ENCODE results near the gene EDARADD.
"Not testable (repeated sequence)": the region's sequence is repeated elsewhere in the genome, so short reads cannot be mapped to it uniquely, and the experiment has no call there.

EDARADD gene

GRCh38 chr1:236393681-236394481, at the start of gene EDARADD:
EDARADD (plus strand) TSS chr1:236394286; CDS start chr1:236394445, 159 bp downstream.
- H3K9ac ChIP-seq (ENCODE audit: insufficient read length, low read depth): peak within 1 kb of the TSS; percentile 95
- TF ChIP-seq SUZ12 (IDR thresholded peaks at IDR 0.05; ENCODE audit: extremely low read depth, insufficient read depth, insufficient read length): no peak
- TF ChIP-seq ZNF274 (IDR thresholded peaks at IDR 0.05; ENCODE audit: low read depth, low read length): no peak
- no peak for TF ChIP-seq YY1 (IDR thresholded peaks at IDR 0.05; ENCODE audit: insufficient read depth, insufficient read length)
- H3K36me3 ChIP-seq (ENCODE audit: insufficient read depth, insufficient read length, low read length): no peaks in the 10 kb centered on the region
- H3K27me3 ChIP-seq (ENCODE audit: insufficient read depth, insufficient read length): peaks cover 41% of the 10 kb centered on the region
- no peak for DNase-seq (ENCODE audit: low read depth, low spot score)
- H3K4me1 ChIP-seq (ENCODE audit: insufficient read depth, insufficient read length): peaks cover 2% of the 10 kb centered on the region
- no peaks in the 10 kb centered on the region for H3K9me3 ChIP-seq (ENCODE audit: insufficient read depth, low read length)
- peak within 1 kb of the TSS; percentile 92 for H3K4me3 ChIP-seq (ENCODE audit: insufficient read length, low read depth)

- Histone ChIP-seq H3K27me3 (ENCODE audit: insufficient read depth, insufficient read length) (no peaks in the 10 kb centered on the region), H3K9ac (ENCODE audit: insufficient read length, low read depth) (no peak overlapping the region), H3K4me1 (ENCODE audit: insufficient read depth, insufficient read length) (peaks cover 2% of the 10 kb centered on the region), H3K36me3 (ENCODE audit: insufficient read depth, insufficient read length, low read length) (no peaks in the 10 kb centered on the region), H3K4me3 (ENCODE audit: insufficient read length, low read depth) (no peak overlapping the region), H3K9me3 (ENCODE audit: insufficient read depth, low read length) (no peaks in the 10 kb centered on the region; the same call in 1 of the 2 replicates)
- no peak for DNase-seq (ENCODE audit: low read depth, low spot score)
- TF ChIP-seq SUZ12 (IDR thresholded peaks at IDR 0.05; ENCODE audit: extremely low read depth, insufficient read depth, insufficient read length): no peak
- no peak for TF ChIP-seq YY1 (IDR thresholded peaks at IDR 0.05; ENCODE audit: insufficient read depth, insufficient read length)
- no peak for TF ChIP-seq ZNF274 (IDR thresholded peaks at IDR 0.05; ENCODE audit: low read depth, low read length)
Observed at GRCh38 chr1:236345728-236346127, 48.4 kb upstream of the EDARADD start.

- no peaks in the 10 kb centered on the region; the same call in 1 of the 2 replicates for H3K9me3 ChIP-seq (ENCODE audit: insufficient read depth, low read length)
- H3K36me3 ChIP-seq (ENCODE audit: insufficient read depth, insufficient read length, low read length): no peaks in the 10 kb centered on the region
- no peak overlapping the region for H3K9ac ChIP-seq (ENCODE audit: insufficient read length, low read depth)
Observed at GRCh38 chr1:236348071-236348470, 46.0 kb upstream of the EDARADD start.

DNA sequence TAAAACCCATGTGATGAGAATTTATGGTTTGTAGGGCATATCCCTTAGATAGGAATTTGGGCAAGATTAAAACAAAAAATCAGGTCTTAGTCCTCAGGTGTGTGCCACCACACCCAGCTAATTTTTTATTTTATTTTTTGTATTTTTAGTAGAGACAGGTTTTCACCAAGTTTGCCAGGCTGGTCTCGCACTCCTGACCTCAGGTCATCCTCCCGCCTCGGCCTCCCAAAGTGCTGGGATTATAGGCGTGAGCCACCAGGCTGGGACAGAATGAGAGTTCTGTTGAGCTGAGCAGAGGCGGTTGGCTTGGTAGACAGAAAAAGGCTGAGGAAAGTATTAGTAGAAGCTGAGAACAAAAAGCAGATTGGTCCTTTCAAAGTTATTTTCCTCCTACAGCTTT, 43.8 kb upstream of the EDARADD start:
- no peak overlapping the region for H3K4me3 ChIP-seq (ENCODE audit: insufficient read length, low read depth)
- H3K4me1 ChIP-seq (ENCODE audit: insufficient read depth, insufficient read length): no peaks in the 10 kb centered on the region
- H3K27me3 ChIP-seq (ENCODE audit: insufficient read depth, insufficient read length): no peaks in the 10 kb centered on the region
- no peaks in the 10 kb centered on the region for H3K36me3 ChIP-seq (ENCODE audit: insufficient read depth, insufficient read length, low read length)
- no peak overlapping the region for H3K9ac ChIP-seq (ENCODE audit: insufficient read length, low read depth)
- no peak for DNase-seq (ENCODE audit: low read depth, low spot score)
- TF ChIP-seq ZNF274 (IDR thresholded peaks at IDR 0.05; ENCODE audit: low read depth, low read length): no peak
- TF ChIP-seq YY1 (IDR thresholded peaks at IDR 0.05; ENCODE audit: insufficient read depth, insufficient read length): no peak
- TF ChIP-seq SUZ12 (IDR thresholded peaks at IDR 0.05; ENCODE audit: extremely low read depth, insufficient read depth, insufficient read length): no peak
- H3K9me3 ChIP-seq (ENCODE audit: insufficient read depth, low read length): no peaks in the 10 kb centered on the region; the same call in 1 of the 2 replicates

More at GRCh38 chr1:236348071-236348470, 46.0 kb upstream of the EDARADD start:
- TF ChIP-seq SUZ12 (IDR thresholded peaks at IDR 0.05; ENCODE audit: extremely low read depth, insufficient read depth, insufficient read length) (no peak), YY1 (IDR thresholded peaks at IDR 0.05; ENCODE audit: insufficient read depth, insufficient read length) (no peak), ZNF274 (IDR thresholded peaks at IDR 0.05; ENCODE audit: low read depth, low read length) (no peak)
- Histone ChIP-seq H3K27me3 (ENCODE audit: insufficient read depth, insufficient read length) (no peaks in the 10 kb centered on the region), H3K4me3 (ENCODE audit: insufficient read length, low read depth) (no peak overlapping the region), H3K4me1 (ENCODE audit: insufficient read depth, insufficient read length) (peaks cover 2% of the 10 kb centered on the region)
- no peak for DNase-seq (ENCODE audit: low read depth, low spot score)

DNA sequence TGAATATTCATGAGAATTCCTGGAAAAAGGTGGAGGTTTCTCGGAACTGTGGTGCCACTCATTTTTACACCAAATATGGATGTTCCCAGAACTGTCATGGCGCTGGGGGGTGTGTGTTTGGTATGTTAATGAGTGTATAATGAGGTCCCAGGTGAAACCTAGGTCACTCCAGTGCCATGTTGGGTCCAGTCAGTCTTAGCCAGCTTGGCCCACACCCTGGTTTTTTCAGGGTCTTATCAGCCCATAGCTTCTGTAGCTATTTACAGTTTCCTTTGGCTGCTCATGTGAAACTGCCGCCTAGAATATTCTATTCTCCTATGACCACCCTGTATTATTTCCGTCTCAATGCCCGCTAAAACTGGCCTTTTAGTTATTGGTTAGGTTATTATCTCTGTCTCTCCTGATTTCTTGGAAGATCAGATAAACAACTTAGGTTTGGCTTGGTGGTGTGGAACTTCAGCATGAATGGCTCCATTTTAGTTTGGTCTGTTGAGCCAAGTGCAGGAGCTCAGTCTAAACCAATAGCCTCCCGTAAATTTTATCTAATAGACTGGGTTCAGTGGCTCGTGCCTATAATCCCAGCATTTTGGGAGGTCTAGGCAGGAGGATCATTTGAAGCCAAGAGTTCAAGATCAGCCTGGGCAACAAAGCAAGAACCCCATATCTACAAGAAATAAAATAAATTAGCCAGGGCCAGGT, 42.1 kb upstream of the EDARADD start:
- no peak for DNase-seq (ENCODE audit: low read depth, low spot score)
- Histone ChIP-seq H3K4me3 (ENCODE audit: insufficient read length, low read depth) (no peak overlapping the region), H3K9ac (ENCODE audit: insufficient read length, low read depth) (no peak overlapping the region), H3K4me1 (ENCODE audit: insufficient read depth, insufficient read length) (no peaks in the 10 kb centered on the region), H3K9me3 (ENCODE audit: insufficient read depth, low read length) (no peaks in the 10 kb centered on the region; the same call in 1 of the 2 replicates), H3K27me3 (ENCODE audit: insufficient read depth, insufficient read length) (no peaks in the 10 kb centered on the region), H3K36me3 (ENCODE audit: insufficient read depth, insufficient read length, low read length) (no peaks in the 10 kb centered on the region)
- no peak for TF ChIP-seq SUZ12 (IDR thresholded peaks at IDR 0.05; ENCODE audit: extremely low read depth, insufficient read depth, insufficient read length)
- TF ChIP-seq ZNF274 (IDR thresholded peaks at IDR 0.05; ENCODE audit: low read depth, low read length): no peak
- TF ChIP-seq YY1 (IDR thresholded peaks at IDR 0.05; ENCODE audit: insufficient read depth, insufficient read length): no peak

DNA sequence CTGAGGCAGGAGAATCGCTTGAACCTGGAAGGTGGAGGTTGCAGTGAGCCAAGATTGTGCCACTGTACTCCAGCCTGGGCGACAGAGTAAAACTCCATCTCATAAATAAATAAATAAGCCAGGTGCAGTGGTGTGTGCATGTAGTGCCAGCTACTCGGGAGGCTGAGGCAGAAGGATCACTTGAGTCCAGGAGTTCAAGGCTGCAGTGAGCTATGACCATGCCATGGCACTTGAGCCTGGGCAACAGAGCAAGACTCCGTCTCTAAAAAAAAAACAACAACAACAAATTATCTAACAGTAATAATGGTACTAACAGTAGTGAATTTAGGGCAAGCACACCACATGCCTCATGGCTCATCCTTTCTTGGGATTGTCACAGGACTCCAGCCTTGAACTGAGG, 41.3 kb upstream of the EDARADD start:
- not testable (repeated sequence) for H3K36me3 ChIP-seq (ENCODE audit: insufficient read depth, insufficient read length, low read length); DNase-seq (ENCODE audit: low read depth, low spot score); H3K9me3 ChIP-seq (ENCODE audit: insufficient read depth, low read length); H3K4me3 ChIP-seq (ENCODE audit: insufficient read length, low read depth); H3K9ac ChIP-seq (ENCODE audit: insufficient read length, low read depth); H3K4me1 ChIP-seq (ENCODE audit: insufficient read depth, insufficient read length); H3K27me3 ChIP-seq (ENCODE audit: insufficient read depth, insufficient read length)

DNA sequence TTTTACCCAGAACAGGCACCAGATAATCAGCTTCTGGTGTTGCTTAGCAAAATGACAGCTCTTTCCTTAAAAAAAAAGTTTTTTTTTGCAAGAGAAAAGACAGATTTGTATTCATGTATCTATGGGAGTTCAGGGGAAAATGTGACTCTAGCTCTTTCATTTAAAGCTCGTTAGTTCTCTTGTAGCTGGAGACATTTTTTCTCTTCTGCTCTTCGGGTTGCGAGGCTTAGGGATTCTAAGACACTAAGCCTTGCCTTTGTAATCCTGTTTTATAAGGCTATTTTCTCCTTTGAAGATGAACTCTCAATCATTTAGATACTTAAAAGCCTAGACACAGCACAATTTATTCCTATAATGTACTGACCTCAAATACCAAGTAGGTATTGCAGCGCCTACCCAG, 40.3 kb upstream of the EDARADD start:
- Histone ChIP-seq H3K27me3 (ENCODE audit: insufficient read depth, insufficient read length) (no peaks in the 10 kb centered on the region), H3K9ac (ENCODE audit: insufficient read length, low read depth) (no peak overlapping the region), H3K9me3 (ENCODE audit: insufficient read depth, low read length) (0 out of 2 replicates have a peak, but pooled peaks cover under 1% of the 10 kb centered on the region), H3K36me3 (ENCODE audit: insufficient read depth, insufficient read length, low read length) (no peaks in the 10 kb centered on the region), H3K4me3 (ENCODE audit: insufficient read length, low read depth) (no peak overlapping the region), H3K4me1 (ENCODE audit: insufficient read depth, insufficient read length) (no peaks in the 10 kb centered on the region)
- TF ChIP-seq SUZ12 (IDR thresholded peaks at IDR 0.05; ENCODE audit: extremely low read depth, insufficient read depth, insufficient read length) (no peak), ZNF274 (IDR thresholded peaks at IDR 0.05; ENCODE audit: low read depth, low read length) (no peak), YY1 (IDR thresholded peaks at IDR 0.05; ENCODE audit: insufficient read depth, insufficient read length) (no peak)
- DNase-seq (ENCODE audit: low read depth, low spot score): no peak

All from NT2/D1 (cell line).